ENCODE measurements around the gene ASCL5.

ASCL5 gene

DNA sequence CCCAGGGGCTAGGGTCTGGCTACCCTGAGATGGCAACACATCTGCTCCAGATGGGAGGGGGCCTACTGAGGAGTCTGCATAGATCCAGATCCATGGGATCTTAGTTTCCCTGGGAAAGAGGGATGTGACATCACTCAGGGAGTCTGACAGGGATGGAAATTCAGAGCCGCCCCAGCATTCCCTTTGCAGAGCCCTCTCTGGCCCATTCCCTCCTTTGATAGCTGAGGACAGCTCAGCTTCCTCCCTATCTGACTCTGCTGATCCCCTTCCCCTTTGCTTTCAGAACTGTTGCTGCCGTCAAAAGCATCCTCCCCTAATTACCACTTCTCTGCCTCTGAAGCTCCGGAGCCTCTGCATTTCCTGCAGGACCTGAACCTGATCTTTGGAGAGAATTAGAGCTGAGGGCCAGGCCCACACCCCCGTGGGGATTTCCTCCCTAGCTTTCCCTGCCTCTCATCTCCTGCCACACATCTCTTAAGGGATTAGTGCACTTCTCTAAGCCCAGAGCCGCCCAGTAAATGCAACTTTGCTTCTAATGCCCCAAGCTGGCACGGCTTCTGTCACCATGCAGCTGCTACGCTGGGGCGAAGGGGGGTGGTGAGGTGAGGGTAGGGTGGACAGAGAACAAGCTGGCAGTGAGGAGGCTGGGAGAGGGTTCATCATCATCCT lies 9.5 kb upstream of the ASCL5 start:
- no peak for DNase-seq (ENCODE audit: low spot score in 2 of 2)
- Histone ChIP-seq H3K9me3 (no peaks in the 10 kb centered on the region), H3K36me3 (replicated peaks) (peaks cover 63% of the 10 kb centered on the region), H3K4me1 (no peaks in the 10 kb centered on the region), H3K27me3 (ENCODE audit: low read depth) (no peaks in the 10 kb centered on the region), H3K4me3 (no peak overlapping the region)
- in situ Hi-C loops (cut with MboI; ENCODE audit: low sequenced_read_pairs) = no loop called here

DNA sequence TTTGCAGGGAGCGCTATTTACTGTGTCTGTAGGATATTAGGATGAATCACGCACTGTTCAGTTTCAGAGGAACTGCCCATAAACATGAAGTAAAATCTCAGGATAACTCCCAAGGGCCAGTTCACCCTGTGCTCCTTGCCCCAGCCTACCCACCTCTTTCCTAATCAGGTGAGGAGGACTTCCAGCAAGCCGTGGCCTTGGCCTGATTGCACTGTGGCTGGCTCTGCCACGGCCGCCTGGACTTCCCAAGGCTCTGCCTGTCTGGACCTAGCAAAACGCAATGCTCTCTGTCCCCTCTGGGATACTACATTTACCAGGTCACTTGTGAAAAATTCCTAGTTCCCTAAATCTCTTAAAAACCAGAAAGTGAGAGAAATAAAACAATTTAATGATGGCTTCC lies 7.4 kb upstream of the ASCL5 start:
- Histone ChIP-seq H3K36me3 (replicated peaks) (peaks cover 44% of the 10 kb centered on the region), H3K4me3 (no peak overlapping the region), H3K27me3 (ENCODE audit: low read depth) (no peaks in the 10 kb centered on the region), H3K9me3 (no peaks in the 10 kb centered on the region), H3K4me1 (no peaks in the 10 kb centered on the region)
- no peak for DNase-seq (ENCODE audit: low spot score in 2 of 2)
- in situ Hi-C loops (cut with MboI; ENCODE audit: low sequenced_read_pairs) = no loop called here

DNA sequence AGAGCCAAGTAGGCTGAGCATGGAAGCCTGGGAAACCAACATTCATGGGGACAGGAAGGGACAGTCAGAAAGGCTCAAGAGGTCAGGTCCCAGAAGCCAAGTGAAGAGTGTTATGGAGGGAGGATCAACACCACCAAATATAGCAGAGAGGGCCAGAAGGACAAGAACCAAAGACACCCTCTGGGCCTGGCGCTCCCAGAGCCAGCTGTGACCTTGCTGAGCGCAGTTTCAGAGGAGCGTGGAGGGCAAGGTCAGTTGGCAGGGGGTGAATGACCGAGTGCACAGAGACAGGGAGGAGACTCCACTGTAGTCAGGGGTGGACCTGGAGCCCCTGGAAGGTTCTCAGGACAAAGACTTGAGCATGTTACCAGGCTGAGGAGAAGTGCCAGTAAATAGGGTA lies 4.4 kb upstream of the ASCL5 start:
- in situ Hi-C loops (cut with MboI; ENCODE audit: low sequenced_read_pairs) = no loop called here
- Histone ChIP-seq H3K4me1 (no peaks in the 10 kb centered on the region), H3K27me3 (ENCODE audit: low read depth) (no peaks in the 10 kb centered on the region), H3K4me3 (no peak overlapping the region), H3K36me3 (replicated peaks) (peaks cover 20% of the 10 kb centered on the region), H3K9me3 (no peaks in the 10 kb centered on the region)
- DNase-seq (ENCODE audit: low spot score in 2 of 2) = no peak

DNA sequence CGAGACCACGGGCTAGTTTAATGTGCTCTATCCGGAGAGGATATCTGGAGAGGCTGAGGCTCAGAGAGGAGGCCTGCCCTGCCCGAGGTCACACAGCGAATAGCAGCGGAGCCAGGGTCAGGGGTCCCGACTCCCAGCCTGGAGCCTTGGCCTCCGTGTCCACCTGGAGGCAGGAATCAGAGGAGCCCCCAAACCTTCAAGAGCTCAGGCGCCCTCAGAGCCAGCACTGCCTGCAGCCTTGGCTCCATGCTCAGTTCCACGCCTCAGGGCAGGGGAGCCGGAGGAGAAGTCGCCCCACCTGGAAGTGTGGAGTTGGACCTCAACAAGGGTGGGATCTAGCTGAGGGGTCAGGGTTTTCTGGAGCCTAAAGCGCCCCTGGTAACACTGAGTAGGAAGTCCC lies 2.0 kb upstream of the ASCL5 start:
- Histone ChIP-seq H3K36me3 (replicated peaks) (no peaks in the 10 kb centered on the region), H3K9me3 (no peaks in the 10 kb centered on the region), H3K4me1 (no peaks in the 10 kb centered on the region), H3K27me3 (ENCODE audit: low read depth) (peaks cover 2% of the 10 kb centered on the region), H3K4me3 (no peak overlapping the region)
- no peak for DNase-seq (ENCODE audit: low spot score in 2 of 2)
- in situ Hi-C loops (cut with MboI; ENCODE audit: low sequenced_read_pairs) = no loop called here

DNA sequence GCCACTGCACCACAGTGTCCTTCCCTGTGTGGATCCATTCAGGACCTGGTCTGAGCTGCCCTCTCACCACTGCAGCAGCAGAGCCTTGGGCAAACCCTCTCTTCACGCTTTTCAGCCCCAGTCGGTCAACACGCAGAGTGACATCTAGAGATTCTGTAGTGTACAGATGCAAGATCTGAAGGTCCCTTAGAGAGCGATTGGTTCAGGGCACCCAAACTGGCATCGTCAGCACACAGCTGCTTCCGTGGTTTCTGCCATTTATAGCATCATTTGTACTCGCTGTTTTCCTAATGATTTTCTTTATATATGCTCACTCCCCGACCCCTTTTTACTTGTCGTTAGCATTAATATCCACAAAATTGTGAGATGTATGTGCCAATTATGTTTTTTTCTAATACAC lies 1.5 kb upstream of the ASCL5 start:
- in situ Hi-C loops (cut with MboI; ENCODE audit: low sequenced_read_pairs) = no loop called here
- H3K27me3 ChIP-seq (ENCODE audit: low read depth) = peaks cover 4% of the 10 kb centered on the region
- no peaks in the 10 kb centered on the region for H3K36me3 ChIP-seq (replicated peaks)
- H3K9me3 ChIP-seq = no peaks in the 10 kb centered on the region
- no peaks in the 10 kb centered on the region for H3K4me1 ChIP-seq
- no peak for DNase-seq (ENCODE audit: low spot score in 2 of 2)
- no peak overlapping the region for H3K4me3 ChIP-seq

DNA sequence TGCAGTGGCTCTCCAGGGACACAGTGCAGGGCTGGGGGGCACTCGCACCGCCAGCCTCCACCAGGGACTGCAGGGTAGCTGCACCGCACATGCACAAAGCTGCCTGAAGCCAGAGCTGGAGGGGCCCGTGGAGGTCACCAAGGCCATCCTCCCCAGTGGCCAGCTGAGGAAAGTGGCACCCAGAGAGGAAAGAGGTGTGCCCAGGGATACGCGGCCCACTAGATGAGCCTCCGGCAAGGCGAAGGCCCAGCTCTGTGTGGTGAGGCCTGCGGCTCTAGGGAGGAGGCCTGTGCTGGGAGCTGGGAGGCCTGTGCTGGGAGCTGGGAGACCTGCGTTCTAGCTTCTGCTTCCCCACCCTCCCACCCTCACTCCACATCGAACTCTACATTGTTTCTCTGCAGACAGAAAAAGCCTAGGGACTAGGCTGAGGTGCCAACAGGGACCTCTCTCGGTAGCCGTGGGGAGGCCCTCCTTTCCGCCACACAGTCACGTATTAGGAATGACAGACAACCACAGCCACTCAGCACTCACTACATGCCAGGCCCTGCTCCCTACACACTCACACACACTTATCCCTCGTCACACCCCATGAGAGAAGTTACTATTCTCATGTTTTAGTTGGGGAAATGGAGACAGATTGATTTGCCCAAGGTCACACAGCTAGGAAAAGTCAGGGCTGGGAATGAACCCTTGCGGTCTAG lies 921 bp upstream of the ASCL5 start:
- Histone ChIP-seq H3K4me3 (no peak overlapping the region), H3K36me3 (replicated peaks) (no peaks in the 10 kb centered on the region), H3K4me1 (no peaks in the 10 kb centered on the region), H3K9me3 (no peaks in the 10 kb centered on the region), H3K27me3 (ENCODE audit: low read depth) (peaks cover 9% of the 10 kb centered on the region)
- DNase-seq (ENCODE audit: low spot score in 2 of 2) = no peak
- in situ Hi-C loops (cut with MboI; ENCODE audit: low sequenced_read_pairs) = no loop called here

DNA sequence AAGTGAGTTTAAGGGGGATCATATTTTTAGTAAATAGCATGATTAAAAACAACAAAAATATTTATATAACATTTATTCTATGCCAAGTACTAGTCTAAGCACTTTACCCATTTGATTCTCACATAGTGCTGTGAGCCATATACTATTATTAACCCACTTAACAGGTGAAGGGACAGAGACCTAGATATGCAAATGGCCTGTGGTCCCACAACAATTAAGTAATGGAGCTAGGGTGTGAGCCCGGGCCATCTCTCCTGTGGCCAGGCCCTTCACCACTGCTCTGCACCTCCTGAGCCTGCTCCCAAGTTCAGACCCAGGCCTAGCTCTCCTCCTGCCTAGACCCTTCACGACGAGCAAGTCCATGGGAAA lies 537 bp downstream of the ASCL5 start:
- Histone ChIP-seq H3K27me3 (ENCODE audit: low read depth) (peaks cover 9% of the 10 kb centered on the region), H3K36me3 (replicated peaks) (no peaks in the 10 kb centered on the region), H3K9me3 (no peaks in the 10 kb centered on the region), H3K4me3 (no peak overlapping the region), H3K4me1 (no peaks in the 10 kb centered on the region)
- in situ Hi-C loops (cut with MboI; ENCODE audit: low sequenced_read_pairs) = no loop called here
- DNase-seq (ENCODE audit: low spot score in 2 of 2) = no peak

DNA sequence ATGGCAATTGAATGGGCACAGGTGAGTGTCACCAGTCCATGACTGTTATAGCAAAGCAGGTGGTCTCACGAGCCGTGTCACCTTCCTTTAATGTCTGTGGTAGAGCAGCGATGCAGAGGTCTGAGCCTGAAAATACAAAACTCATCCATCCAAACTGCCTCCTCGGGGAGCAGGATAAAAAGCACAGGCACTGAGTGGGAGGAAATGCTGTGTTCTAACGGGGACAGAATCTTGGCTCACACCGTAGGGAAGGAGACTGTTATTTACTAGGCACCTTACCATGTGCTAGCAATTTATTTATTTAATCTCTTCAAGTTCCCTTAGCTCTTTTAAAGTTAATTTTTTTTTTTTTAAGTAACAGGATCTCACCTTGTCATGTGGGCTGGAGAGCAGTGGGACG lies 1.2 kb downstream of the ASCL5 start:
- in situ Hi-C loops (cut with MboI; ENCODE audit: low sequenced_read_pairs) = no loop called here
- Histone ChIP-seq H3K4me3 (no peak overlapping the region), H3K27me3 (ENCODE audit: low read depth) (peaks cover 9% of the 10 kb centered on the region), H3K4me1 (no peaks in the 10 kb centered on the region), H3K9me3 (no peaks in the 10 kb centered on the region), H3K36me3 (replicated peaks) (no peaks in the 10 kb centered on the region)
- no peak for DNase-seq (ENCODE audit: low spot score in 2 of 2)

DNA sequence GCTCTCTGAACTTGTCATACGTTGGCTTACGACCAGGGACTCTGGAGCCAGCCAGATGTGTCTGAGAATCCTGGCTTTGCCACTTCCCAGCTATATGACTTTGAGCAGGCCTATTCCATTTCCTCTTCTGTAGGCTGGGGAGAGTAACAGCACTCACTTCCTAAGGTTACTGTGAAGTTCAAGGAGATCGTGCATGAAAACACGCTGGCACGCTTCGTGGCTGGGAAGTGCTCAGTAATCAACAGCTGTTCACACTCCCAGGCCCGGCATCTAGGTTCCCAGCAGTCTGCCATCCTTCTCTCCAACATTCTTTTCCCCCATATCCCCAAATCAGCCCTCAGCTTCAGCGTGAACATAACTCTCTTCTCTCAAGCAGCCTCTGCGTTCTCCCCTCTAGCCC lies 2.0 kb downstream of the ASCL5 start:
- in situ Hi-C loops (cut with MboI; ENCODE audit: low sequenced_read_pairs) = no loop called here
- Histone ChIP-seq H3K9me3 (no peaks in the 10 kb centered on the region), H3K4me1 (no peaks in the 10 kb centered on the region), H3K27me3 (ENCODE audit: low read depth) (peaks cover 9% of the 10 kb centered on the region), H3K36me3 (replicated peaks) (no peaks in the 10 kb centered on the region), H3K4me3 (no peak overlapping the region)
- no peak for DNase-seq (ENCODE audit: low spot score in 2 of 2)

DNA sequence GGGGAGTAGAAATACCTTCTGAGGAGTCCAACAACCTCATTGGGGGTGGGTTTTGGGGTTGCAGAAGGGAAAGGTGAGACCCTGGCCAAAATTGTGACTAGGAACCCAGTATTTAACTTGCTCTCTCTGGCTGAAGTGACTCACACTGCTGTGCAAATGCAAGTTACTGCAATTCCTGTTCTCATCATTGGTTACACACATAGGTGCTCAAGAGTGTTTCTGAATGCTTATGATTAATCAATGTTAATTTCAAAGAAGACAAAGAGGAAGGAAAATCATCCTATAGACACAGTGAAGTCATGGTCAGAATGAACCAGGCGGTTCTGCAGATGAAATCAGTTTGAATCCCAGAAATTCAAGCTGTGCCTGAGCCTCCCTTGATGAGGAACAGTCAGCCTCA lies 3.1 kb downstream of the ASCL5 start:
- Histone ChIP-seq H3K4me3 (no peak overlapping the region), H3K9me3 (no peaks in the 10 kb centered on the region), H3K4me1 (no peaks in the 10 kb centered on the region), H3K27me3 (ENCODE audit: low read depth) (peaks cover 9% of the 10 kb centered on the region), H3K36me3 (replicated peaks) (no peaks in the 10 kb centered on the region)
- in situ Hi-C loops (cut with MboI; ENCODE audit: low sequenced_read_pairs) = no loop called here
- no peak for DNase-seq (ENCODE audit: low spot score in 2 of 2)

DNA sequence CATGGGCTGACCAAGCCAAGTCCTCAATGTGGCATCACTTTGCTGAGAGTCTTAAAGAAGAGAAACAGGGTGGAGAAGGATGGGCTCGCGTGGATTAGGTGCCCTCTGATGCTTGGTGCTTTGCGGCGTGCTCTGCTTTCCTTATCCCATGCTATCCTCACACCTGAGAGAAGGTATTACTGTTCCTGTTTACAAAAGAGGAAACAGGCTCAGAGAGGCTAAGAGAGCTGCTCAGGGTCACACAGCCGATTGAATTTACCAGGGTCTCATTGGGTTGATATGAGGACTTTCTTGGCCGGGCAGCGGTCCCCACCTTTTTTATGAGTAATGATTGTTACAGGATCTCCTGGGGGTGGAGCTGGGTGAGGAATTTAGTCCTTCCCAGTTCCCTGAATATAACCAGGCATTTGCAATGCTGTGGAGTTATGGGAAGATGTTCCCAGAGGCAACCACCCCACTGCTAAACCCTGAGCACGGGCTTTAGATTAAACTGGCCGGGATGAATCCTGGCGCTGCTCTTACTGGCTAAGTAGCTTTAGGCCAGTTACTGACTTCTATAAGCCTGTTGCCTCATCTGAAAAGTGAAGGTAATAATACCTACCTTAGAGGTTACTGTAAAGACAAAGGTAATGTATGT lies 4.5 kb downstream of the ASCL5 start:
- Histone ChIP-seq H3K27me3 (ENCODE audit: low read depth) (peaks cover 9% of the 10 kb centered on the region), H3K9me3 (no peaks in the 10 kb centered on the region), H3K4me1 (no peaks in the 10 kb centered on the region), H3K36me3 (replicated peaks) (no peaks in the 10 kb centered on the region), H3K4me3 (no peak overlapping the region)
- in situ Hi-C loops (cut with MboI; ENCODE audit: low sequenced_read_pairs) = no loop called here
- no peak for DNase-seq (ENCODE audit: low spot score in 2 of 2)

DNA sequence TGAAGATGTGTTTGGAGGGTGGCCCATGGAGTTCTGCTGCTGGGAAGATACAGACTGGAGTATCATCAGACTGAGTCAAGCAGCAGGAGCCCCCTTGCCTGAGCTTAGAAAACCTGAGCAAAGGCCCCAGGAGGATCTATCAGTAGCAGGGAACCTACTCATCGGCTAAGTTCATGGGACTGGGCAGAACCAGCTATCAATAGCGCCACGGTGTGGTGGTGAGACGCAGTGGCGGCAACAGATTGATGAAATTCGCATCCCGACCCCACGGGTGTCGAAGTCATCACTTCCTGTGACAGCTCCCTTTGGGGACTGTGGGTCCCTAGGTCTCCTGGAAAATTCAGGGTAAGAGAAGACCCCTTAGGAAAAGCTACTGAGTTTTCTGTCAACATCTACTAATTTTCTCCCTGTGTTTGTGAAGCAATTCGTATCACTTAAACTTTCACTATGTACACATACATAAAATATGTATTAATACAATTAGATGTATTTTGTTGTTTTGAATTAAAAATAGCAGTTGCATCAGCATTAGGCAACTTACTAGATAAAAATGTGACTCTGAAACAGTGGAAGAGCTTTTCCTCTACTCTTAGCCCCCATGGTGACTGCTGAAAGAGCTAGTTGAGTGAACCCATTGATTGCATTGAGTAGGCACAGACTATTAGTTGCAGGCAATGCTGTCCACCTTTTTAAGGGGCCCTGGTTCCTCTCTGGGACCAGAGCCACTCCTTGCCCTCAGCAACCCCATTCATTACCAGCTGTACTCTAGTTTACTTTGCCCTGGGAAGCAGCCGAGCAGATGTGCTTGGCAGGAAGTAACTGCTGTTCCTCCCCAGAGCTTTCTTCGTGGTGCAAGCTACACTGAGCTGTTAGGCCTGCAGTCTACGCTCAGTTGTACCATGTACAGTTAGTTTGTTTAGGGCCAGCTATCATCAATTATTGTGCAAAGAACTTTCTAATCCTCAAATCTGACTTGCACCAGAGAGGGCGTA lies 7.5 kb downstream of the ASCL5 start:
- no peaks in the 10 kb centered on the region for H3K4me1 ChIP-seq
- H3K27me3 ChIP-seq (ENCODE audit: low read depth) = peaks cover 7% of the 10 kb centered on the region; the same call in 1 of the 2 replicates
- DNase-seq (ENCODE audit: low spot score in 2 of 2) = peak; percentile 32 to 76
- no peaks in the 10 kb centered on the region for H3K9me3 ChIP-seq
- H3K36me3 ChIP-seq (replicated peaks) = no peaks in the 10 kb centered on the region
- in situ Hi-C loops (cut with MboI; ENCODE audit: low sequenced_read_pairs) = loop anchor here (5.0 to 10.0 kb wide), 2 partner anchors 55 to 142 kb away; no protein-coding TSS in a partner anchor
- H3K4me3 ChIP-seq = no peak overlapping the region

DNA sequence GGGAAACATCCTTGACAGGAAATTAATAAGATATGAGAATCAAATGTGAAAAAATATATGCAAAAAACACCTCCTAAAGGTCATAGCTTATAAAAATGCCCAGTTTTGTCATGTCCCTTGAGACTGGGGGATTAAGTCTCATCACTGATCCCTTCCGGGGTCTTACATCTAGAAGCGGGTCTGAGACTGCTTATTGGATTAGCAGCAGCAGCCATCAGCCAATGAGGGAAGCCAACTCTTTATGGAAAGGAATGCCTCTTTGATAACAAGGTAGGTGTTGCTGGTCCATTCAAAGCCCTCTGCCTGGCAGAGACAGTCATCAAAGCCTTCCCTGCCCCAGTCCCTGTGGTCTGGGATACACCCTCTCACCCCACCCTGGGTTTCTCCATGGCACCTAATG lies 10.9 kb downstream of the ASCL5 start:
- Histone ChIP-seq H3K4me3 (no peak overlapping the region), H3K27me3 (ENCODE audit: low read depth) (no peaks in the 10 kb centered on the region), H3K4me1 (peaks cover 6% of the 10 kb centered on the region), H3K9me3 (no peaks in the 10 kb centered on the region), H3K36me3 (replicated peaks) (no peaks in the 10 kb centered on the region)
- no peak for DNase-seq (ENCODE audit: low spot score in 2 of 2)
- in situ Hi-C loops (cut with MboI; ENCODE audit: low sequenced_read_pairs) = loop anchor here (5.0 to 10.0 kb wide), 2 partner anchors 59 to 139 kb away; no protein-coding TSS in a partner anchor
